ENCODE measurements around the gene SPTBN1.

GRCh38 chr2:54630858-54631497 lies 174.9 kb downstream of the SPTBN1 start:
- no peak for TF ChIP-seq GATA2 (IDR thresholded peaks at IDR 0.05; ENCODE audit: low read depth, low read length)
- no peak for TF ChIP-seq GATA3 (IDR thresholded peaks at IDR 0.05; ENCODE audit: low read depth, low read length)

Measured in SH-SY5Y (cell line).